ENCODE measurements around the gene PRLH. TPM values are rescaled to one million over a fixed set of nuclear protein-coding genes. Genes with fewer than 3 reads are reported as not detected.
A peak's percentile ranks its signal among the peaks of the same experiment; 100 is the strongest.
"Not testable (repeated sequence)": the region's sequence is repeated elsewhere in the genome, so short reads cannot be mapped to it uniquely, and the experiment has no call there.

Gene PRLH
- total RNA-seq, 1 experiment from 2014 or later = not detected

DNA sequence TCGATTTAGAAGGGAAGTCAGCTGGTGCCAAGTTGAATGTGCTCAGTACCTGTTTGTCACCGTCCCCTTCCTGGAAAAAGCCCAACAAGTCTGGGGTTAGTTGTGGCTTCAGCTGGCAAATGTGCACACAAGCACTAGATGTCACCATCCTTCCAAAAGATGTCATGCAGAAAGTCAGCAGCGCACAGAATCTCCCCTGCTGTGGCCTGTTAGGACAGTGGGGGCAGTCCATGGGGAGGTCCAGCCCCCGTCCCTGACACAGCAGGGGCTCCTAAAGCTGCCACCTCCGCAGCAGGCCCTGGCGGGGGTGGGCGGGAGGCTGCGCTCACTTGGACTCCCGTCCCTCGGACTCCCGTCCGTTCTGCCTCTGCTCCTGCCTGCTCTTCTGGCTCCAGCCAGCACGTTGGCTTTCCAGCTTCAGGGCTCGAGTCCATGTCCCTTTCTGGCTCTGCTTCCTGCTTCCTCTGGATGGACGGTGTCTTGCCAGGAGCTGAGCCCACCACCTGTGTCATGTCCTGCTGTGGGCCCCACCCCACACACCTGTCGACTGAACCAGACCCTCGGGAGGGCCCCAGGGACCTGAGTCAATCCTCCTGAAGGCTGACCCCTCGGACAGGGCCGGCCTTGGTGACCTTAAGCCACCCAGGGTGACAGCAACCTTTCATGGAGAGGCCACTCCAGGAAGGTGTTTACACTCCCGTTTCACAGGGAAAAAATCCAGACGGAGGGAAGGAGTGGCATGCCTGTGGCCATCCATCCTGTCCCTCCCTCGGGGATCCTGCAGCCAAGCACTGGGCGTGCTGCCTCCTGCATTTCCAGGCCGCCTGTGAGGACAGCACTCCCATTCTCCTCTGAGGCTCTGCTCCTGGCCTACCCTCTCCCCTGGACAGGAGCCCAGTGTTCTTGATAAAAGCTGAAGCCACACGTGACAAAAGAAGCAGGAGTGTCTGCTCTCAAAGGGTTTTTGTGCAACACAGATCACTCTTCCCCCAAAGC, 15.7 kb downstream of the PRLH start:
- DNase-seq (ENCODE audit: low spot score) = no peak

DNA sequence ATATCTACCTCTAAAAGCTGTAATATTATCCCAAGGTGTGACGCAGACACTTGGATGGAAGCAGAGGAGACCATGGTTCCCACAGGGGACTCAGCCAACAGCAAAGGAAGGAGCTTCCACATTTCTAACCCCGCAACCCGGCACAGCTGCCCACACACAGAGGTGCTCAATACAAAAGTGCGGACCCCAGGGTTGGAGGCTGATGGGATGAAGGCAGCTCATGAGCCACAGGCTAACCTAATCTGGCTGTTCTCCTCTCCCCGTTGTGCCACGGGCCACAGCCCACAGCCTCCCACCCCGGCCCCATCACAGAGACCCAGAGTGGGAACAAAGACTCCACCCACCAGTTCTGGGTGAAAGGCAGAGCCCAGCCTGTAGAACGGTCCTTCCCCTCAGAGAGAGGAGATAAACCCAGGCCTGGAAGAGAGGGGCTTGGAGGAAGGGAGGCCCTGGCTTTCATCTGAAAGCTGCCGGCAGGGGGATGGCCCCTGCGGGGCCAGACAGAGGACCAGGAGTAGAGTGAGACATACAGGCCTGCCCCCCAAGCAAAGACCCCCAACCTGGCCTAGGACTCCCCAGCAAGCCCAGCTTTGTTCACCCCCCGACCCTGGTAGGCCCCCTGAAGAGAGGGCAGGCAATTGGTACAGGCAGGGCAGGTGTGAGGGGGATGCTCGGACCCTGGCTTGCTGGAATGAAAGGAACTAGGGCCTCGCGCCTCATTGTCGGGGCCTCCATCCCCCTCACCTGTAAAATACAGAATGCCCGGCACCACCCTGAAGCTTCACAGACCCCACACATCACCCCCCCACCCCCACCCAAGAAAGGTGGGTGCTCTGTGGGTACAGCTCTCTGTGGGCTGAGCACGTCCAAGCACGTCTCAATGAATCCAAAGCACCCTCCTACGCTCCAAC, 17.3 kb downstream of the PRLH start:
- DNase-seq (ENCODE audit: low spot score) = no peak

DNA sequence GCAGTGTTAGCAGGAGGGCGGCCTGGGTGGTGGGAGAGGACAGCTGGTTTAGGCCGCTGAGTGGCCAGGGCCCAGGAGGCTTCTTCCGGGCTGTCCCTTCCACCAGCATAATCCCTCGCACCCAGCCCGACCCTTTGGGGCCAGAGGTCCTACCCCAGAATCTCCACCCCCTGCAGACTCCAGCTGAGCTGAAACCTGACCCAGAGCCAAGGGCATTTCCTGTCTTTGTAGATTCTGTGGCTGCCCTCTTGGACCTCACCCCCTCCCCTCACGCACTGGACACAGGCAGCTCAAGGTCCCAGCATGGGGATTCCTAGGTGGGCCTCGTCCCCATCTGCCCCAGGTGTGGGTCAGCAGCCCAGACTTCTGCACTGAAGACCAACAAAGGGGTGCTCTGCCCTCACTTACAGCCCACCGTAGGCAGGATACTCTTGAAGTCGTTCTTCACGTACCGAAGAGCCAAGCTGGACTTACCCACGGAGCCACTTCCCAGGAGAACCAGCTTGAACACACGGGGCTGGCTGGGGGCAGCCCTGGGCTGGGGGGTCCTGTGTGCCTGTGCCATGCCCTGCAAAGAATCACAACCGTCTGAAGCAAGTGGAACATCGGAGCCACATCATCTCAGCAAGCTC, 19.3 kb downstream of the PRLH start:
- no peak for DNase-seq (ENCODE audit: low spot score)

DNA sequence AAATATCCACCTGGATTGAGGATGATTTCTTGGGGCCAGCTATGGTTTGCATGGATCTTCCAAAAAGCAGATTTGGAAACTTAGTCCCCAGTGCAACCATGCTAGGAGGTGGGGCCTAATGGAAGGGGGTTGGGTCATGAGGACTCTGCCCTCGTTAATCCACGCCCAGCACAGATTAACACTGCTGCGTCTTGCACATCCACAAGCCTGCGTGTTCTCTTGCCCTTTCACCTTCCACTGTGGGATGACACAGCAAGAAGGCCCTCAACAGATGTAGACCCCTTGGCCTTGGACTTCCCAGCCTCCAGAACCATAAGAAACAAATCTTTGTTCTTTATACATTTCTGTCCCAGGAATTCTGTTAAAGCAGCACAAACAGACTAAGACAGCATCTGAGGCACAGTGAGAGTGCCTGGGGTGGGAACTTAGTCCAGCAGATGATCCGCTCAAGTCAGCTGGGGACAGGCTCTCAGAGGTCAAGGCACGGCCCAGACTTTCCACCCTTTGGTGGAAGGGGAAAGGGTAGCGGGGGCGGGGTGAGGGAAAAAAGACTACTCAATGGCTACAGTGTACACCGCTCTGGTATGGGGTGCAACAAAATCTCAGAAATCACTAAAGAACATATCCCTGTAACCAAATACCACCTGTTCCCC, 21.8 kb downstream of the PRLH start:
- no peak for DNase-seq (ENCODE audit: low spot score)

DNA sequence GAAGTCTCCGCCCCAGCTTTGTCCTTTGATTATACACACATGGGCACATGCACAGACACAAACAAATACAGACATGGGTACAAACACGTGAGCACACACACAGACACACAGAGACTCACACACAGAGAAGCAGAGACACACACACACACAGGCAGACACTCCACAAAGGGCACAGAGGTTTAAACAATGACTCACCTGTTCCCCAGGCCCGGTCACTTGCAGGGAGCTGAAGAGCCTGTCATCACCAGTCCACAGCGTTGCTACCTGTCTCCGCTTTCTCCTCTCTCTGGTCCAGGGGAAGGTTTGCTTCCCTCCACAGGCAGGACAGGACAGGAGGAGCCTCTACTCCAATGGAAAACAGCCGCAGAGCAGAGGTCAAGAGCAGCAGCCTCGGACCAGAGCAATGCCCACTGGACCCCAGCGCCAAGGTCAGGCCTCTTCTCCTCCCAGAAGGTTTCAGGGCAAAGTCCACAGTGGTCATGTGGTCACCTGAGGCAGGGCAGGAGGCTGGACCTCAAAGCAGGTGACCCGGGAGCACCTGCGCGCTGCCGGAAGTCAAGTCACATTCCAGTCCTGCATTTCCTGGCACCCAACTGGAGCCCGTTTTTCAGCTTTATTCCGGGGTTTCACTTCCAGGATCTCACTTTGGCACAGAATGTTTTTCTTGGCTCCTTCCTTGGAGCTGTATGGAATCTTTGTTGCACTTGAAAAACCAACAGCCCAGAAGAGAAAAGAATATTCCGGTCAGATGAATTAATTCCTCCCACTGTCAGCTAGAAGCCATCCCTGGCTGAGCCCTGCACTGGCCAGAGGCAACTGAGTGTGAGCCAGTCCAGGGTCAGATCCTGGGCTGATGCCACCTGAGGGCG, 24.1 kb downstream of the PRLH start, which contains the start of gene RAB17:
RAB17 (minus strand) TSS at position 463 of the 869 bp plus-strand sequence. CDS start 4,580 bp downstream, outside the sequence.
- DNase-seq (ENCODE audit: low spot score) = peak; percentile 90

DNA sequence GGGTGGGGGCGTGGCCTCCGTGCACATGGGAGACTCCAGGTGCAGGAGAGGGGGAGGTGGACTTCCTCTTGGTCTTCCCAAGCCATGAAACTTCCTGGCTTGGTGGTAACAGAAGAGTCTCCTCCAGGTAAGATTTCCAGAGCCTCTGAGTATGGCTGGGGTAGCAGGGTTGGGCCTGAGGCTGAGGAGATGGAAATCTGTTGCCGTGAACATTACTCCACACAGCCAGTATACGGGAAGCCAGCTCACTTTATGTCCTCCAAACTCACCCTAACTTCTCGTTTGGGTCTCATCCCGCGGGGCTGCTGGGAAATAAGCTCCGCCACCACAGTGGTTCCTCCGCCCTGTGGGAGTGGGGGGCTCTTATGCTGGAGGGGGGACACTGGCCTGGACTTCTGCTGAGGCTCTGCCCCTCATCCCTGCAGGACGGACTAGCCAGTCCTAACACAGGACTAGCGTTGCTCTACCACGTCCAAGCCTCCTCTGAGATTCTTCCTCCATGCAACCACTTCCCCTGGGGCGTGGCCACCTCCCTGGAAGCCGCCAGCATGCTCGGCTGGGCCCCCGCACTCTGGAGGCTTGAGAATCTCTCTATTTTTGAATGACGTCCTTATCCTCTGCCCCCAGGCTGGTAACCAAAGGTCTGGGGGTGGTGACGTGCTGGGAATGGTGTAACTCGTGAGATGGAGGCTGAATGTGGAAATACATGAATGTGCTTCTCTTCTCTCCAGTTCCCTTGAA, 24.9 kb downstream of the PRLH start:
- peak; percentile 93 for DNase-seq (ENCODE audit: low spot score)

DNA sequence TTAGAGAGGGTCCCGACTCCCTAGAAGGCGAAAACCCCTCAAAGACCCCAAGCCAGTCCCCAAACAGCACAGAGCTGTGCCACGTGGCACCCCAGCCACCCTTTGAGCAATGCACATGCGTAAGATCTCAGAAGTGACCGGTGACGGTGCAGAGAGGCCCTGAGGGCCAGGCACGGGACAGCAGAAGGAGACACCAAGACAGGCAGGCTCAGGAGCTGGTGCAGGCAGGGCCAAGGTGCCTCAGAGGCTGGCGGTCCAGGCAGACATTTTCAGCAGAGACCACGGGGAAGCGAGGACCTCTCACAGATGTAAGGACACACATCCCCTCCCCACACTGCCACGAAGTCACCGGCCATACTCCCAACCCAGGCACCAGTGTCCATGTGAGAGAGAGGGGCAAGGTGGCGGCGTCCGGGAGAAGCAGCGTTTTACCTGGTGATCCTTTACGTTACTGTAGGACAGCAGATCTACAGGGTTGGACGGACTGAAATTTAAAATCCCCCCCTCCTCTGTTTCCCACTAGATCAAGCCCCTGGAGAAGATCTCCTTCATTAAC, 26.1 kb downstream of the PRLH start:
- DNase-seq (ENCODE audit: low spot score) = no peak

DNA sequence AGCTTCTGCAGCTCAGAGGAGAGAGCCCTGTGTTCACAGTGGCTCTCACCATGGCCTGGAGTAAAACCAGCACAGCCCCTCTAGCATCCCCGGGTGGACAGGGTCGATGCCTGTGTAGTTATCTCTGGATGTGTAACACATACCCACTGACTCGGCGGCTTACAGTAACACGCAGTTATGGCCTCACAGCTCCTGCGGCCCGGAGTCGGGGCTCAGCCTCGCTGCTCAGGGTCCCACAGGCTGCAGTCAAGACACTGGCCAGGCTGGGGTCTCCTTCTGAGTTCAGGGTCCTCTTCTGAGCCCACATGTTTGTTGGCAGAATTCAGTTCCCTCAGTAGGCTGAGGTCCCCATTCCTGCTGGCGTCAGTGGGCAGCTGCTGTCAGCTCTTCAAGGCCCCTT, 26.7 kb downstream of the PRLH start:
- no peak for DNase-seq (ENCODE audit: low spot score)

DNA sequence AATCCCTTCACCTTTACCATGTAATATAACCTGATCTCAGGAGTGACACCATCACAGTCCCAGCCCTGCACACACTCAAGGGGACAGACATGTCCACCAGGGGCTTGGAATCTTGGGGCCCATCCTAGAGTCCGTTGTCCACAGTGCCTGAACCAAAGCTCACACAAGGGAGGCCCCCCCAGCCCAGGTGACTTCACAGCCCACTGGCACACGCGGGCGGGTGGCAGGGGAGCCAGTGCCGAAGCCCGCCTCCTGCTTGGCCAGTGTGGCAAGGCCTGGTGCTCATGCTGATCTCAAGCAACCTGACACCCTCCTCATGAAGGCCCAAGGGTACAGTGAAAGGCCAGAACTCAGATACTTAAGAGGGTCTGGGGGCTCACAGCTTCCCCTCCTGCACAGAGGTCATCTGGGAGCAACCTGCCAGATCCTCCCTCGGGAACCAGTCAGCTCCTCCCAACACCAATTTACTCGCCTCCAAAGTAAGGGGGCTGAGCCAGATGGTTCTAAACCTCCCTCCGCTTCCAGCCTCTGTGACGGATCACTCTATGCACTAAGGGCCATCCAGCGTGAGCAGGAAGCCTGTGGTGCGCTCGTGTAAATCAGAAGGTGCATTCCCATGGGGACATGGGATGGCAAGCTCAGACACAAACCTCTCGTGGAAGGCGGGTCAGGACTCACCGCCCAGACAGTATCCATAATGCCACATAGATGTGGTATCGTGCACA, 27.4 kb downstream of the PRLH start:
- no peak for DNase-seq (ENCODE audit: low spot score)

DNA sequence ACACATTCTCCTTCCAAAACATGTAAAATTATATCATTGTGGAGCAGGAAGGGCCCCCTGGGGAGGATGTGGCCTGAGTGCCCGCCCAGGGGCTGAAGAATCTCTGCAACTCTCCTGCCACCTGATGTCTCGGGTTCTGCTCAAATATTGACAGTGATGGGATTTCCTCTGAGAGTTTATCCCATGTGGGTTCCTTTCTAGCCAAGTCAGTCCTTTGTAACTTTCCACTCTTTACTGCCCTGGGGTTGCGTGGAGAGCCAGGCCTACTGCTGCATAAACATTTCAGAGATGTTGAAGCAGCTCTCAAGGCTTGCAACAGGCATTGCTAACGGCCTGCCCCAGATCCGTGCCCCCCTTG, 28.1 kb downstream of the PRLH start:
- DNase-seq (ENCODE audit: low spot score) = no peak

DNA sequence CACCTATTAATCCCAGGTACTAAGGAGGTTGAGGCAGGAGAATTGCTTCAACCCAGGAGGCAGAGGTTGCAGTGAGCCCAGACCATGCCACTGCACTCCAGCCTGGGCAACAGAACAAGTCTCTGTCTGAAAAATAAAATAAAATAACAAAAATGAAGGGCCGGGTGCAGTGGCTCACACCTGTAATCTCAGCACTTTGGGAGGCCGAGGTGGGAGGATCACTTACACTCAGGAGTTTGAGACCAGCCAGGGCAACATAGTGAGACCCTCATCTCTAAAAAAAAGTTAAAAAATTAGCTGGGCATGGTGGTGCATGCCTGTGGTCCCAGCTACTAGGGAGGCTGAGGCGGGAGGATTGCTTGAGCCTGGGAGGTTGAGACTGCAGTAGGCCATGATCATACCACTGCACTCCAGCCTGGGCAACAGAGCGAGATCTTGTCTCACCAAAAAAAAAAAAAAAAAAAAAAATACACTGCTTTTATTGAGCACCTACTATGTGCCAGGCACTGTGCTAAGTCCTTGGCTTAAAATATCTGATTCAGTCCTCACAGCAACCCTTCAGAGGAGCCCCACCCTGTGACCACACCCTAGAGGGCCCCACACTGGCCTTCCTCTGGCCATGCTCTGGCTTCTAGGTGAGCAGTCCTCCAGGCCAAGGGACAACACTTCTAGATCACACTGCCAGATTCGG, 29.6 kb downstream of the PRLH start:
- DNase-seq (ENCODE audit: low spot score) = not testable (repeated sequence)

DNA sequence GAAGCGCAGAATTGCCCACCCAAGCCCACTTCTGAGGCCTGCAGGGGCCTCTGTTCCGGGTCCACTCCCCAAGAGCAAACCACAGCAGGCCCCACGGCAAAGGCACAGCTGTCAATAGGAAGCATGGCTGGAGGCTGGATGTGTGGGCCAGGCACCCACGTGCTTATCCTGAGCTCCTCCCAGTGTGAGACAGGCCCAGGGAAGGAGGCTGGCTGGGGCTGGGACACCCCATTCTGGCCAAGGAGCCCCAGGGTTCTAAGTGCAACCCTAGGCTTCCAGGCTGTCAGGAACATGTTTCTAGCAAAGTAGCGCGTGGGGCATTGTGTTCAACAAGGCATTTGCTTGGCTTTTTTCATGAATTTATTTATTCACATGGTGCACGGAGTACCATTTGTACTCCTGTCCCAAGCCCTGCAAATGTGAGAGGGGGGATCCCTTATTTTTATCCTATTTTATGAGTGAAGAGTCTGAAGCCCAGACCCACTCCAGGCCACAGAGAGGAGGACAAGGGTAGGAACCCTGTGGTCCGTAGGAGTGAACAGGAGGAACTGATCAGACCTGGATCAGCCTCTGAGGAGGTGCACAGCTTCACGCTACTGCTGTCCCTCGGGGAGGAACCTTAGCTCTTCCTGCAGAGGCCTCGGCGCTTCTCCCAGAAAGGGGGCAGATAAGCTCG, 30.3 kb downstream of the PRLH start:
- DNase-seq (ENCODE audit: low spot score) = no peak

DNA sequence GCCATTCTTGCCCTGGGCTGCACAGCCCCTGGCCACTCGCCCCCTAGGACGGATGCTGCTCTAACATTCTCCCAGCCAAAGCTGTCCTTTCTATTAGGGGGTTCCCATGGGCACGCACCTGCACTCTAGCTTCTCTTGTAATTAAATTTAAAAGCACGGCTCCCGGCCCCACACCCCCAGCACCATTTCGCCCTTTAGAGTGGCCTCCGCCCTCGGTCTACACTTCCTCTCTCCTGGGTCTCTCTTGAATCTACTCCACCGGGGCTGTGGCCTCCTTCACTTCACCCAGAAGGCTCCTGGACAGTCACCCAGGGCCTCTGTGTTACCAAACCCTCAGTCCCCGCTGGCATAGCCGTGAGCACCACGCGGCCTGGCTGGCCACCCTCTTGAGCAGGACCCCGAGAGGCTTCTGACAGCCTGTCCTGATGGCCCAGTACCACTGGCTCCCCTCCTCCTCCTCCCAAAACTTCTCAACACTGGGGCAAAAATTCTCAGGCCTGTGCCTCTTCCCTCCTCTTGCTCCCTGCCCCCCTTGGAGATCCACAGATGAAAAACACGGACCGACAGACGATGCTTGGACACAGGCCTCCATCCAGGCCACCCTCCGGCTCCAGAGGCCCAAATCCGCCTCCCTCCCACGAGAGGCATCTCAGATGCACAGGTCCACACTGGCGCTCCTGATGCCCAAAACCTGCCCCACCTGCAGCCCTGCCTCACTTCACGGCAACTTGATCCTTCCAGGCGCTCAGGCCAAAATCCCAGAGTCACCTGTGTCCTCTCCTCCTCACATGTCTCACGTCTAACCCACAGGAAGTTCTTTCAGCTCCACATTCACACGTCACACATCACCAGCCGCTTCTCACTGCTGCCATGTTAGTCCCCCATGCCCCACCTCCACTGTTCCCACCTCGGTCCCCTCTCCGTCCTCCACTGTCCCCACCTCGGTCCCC, 31.1 kb downstream of the PRLH start:
- DNase-seq (ENCODE audit: low spot score) = no peak

DNA sequence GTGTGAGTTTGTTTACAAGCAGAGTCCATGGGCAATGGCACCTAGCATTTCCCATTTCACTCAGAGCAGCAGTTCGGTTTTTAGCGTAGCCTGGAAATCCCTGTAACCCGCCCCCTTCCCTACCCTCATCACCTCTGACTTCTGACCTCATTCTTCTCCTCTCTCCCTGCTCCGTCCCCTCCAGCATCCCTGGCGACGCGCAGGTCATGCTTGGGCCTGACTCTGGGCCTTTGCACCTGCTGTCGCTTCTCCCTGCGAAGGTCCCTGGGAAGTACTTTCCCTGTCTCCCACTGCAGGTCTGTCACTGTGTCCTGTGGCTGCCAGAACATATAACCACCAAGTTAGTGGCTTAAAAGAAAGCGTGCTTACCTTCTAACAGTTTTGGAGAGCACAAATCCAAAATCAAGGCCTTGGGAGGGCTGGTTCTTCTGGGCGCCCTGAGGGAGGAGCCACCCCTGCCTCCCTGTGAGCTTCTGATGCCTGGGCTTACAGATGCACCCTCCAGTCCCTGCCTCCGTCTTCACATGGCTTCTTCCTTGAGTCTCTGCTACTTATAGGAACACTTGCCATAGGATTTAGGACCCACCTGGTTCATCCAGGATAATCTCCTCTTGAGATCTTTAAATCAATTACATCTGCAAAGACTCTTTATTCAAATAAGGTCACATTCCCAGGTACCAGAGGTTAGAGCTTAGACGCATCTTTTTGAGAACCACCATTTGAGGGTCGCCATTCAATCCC, 32.3 kb downstream of the PRLH start:
- DNase-seq (ENCODE audit: low spot score) = no peak

DNA sequence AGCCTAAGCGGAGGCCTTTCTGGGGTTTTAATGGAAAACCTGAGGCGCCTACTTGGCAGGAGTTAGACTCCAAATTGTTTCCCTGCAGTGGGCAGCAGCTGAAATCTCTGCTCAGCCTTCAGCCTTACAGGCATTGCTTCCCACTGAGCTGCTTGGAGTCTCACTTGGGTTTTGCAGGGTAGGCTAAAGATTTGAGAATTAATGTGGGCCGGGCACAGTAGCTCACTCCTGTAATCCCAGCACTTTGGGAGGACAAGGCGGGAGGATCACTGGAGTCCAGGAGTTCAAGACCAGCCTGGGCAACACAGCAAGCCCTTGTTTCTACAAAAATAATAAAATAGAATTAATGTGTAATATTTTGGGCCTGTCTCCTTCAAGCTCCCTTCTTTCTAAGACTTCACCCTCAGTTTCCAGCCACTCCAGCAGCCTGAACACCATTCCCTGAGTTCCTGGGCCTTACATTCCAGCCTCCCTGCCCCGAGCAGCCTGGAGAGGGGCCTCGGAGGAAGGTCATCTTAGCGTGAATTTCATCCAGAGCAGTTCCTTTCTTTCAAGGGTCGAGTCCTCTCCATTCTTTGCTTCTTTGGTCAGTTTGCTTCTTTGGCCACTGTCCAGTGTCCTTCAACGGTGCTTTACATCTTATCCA, 33.2 kb downstream of the PRLH start:
- DNase-seq (ENCODE audit: low spot score) = no peak

Measured in HT-29 (cell line).